ENCODE data around the gene BCL11A.

DNA sequence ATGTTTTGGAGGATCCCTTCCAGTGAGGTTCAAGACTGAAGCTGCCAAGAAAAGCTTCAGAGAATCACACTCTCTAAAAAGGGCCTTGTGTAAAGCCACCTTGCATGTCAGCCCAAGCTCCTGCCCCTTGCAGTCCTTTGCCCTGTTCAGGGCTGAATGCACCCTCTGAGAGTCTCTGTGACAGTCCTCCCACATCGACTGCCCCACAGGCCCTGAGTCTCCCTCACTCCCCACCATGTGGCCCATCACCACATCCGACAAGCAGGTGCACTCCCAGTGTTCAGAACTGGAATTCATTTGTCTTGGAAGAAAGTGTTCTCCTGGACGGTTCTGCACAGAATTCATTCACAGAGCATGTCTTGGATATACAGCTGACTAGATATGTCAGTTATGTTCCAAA lies 31.0 kb downstream of the BCL11A start:
- TF ChIP-seq POLR2A (IDR thresholded peaks at IDR 0.05) (no peak), POLR2AphosphoS5 (IDR thresholded peaks at IDR 0.05) (no peak)
- TF ChIP-seq, protein P1, sequence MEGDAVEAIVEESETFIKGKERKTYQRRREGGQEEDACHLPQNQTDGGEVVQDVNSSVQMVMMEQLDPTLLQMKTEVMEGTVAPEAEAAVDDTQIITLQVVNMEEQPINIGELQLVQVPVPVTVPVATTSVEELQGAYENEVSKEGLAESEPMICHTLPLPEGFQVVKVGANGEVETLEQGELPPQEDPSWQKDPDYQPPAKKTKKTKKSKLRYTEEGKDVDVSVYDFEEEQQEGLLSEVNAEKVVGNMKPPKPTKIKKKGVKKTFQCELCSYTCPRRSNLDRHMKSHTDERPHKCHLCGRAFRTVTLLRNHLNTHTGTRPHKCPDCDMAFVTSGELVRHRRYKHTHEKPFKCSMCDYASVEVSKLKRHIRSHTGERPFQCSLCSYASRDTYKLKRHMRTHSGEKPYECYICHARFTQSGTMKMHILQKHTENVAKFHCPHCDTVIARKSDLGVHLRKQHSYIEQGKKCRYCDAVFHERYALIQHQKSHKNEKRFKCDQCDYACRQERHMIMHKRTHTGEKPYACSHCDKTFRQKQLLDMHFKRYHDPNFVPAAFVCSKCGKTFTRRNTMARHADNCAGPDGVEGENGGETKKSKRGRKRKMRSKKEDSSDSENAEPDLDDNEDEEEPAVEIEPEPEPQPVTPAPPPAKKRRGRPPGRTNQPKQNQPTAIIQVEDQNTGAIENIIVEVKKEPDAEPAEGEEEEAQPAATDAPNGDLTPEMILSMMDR (IDR thresholded peaks at IDR 0.05): no peak
